CD4-positive, alpha-beta memory T cell (primary cell): ENCODE measurements around the gene CCDC88C. TPM values are rescaled to one million over a fixed set of nuclear protein-coding genes. Genes with fewer than 3 reads are reported as not detected.

Experiments
- CTCF ChIA-PET: fragments of 350-600 bp; sonication (Branson Sonifier 250); formaldehyde crosslinking; loops from one replicate; lab custom pipeline; 2021; ENCODE audit warnings: inconsistent platforms; ENCODE audit not compliant: partially characterized antibody; lab: Charles Lee
- POLR2A ChIA-PET: fragments of 350-600 bp; sonication (Branson Sonifier 250); formaldehyde crosslinking; loops from one replicate; lab custom pipeline; 2021; ENCODE audit not compliant: partially characterized antibody; lab: Charles Lee
- DNase-seq, 5 donors: peaks; one replicate each; pipeline versions ENCODE4 v3.0.0 to v3.0.0-alpha.2; 2020 to 2022; ENCODE audit warnings: mixed read lengths in 1 of 5
- H3K27ac ChIP-seq: one replicate; pipeline ENCODE4 v1.7.0; 2013; ENCODE audit warnings: low read depth, low read length
- H3K27me3 ChIP-seq: 2 replicates; pipeline ENCODE4 v1.7.0; 2013; ENCODE audit warnings: mild to moderate bottlenecking, low read length, moderate library complexity; ENCODE audit not compliant: insufficient read depth
- H3K36me3 ChIP-seq: 2 replicates; pipeline ENCODE4 v1.7.0; 2013; ENCODE audit warnings: mild to moderate bottlenecking, low read length, moderate library complexity; ENCODE audit not compliant: insufficient read depth
- H3K4me1 ChIP-seq: 2 replicates; pipeline ENCODE4 v1.7.0; 2013; ENCODE audit warnings: mild to moderate bottlenecking, low read length, moderate library complexity; ENCODE audit not compliant: insufficient read depth
- H3K4me3 ChIP-seq, 2 donors: one replicate each; pipeline ENCODE4 v1.7.0; 2013; ENCODE audit warnings: low read length in 2 of 2, mild to moderate bottlenecking in 1 of 2
- H3K9me3 ChIP-seq, 2 donors: one replicate each; pipeline ENCODE4 v1.7.0; 2013; ENCODE audit warnings: low read length in 2 of 2, control low read depth in 1 of 2; ENCODE audit not compliant: control insufficient read depth in 1 of 2
- H3K27ac Mint-ChIP-seq, 7 donors: one replicate each; pipeline ENCODE4 v1.8.0; 2020 to 2021; ENCODE audit warnings: mixed read lengths in 7 of 7, mild to moderate bottlenecking in 6 of 7, inconsistent platforms in 3 of 7, moderate library complexity in 3 of 7
- H3K27me3 Mint-ChIP-seq, 2 donors: one replicate each; pipeline ENCODE4 v1.8.0; 2020 to 2021; ENCODE audit warnings: mixed read lengths in 2 of 2
- H3K36me3 Mint-ChIP-seq, 2 donors: one replicate each; pipeline ENCODE4 v1.8.0; 2020 to 2021; ENCODE audit warnings: mixed read lengths in 2 of 2, inconsistent platforms in 1 of 2, mild to moderate bottlenecking in 1 of 2
- H3K4me1 Mint-ChIP-seq, 4 donors: one replicate each; pipeline ENCODE4 v1.8.0; 2020 to 2021; ENCODE audit warnings: mixed read lengths in 4 of 4, mild to moderate bottlenecking in 1 of 4
- H3K4me3 Mint-ChIP-seq, 8 donors: one replicate each; pipeline ENCODE4 v1.8.0; 2020 to 2021; ENCODE audit warnings: mixed read lengths in 8 of 8, mild to moderate bottlenecking in 7 of 8, moderate library complexity in 6 of 8, inconsistent platforms in 3 of 8
- H3K9me3 Mint-ChIP-seq, 8 donors: one replicate each; pipeline ENCODE4 v1.8.0; 2020 to 2021; ENCODE audit warnings: mixed read lengths in 8 of 8, mild to moderate bottlenecking in 5 of 8, inconsistent platforms in 3 of 8, moderate library complexity in 1 of 8
- intact Hi-C: fragments of 100-400 bp; cut with micrococcal nuclease; formaldehyde crosslinking; loops from one replicate; pipeline ENCODE4 v1.15.1; 2023
- polyA plus RNA-seq, 2 donors: library from polyadenylated mRNA; unstranded; fragments of 300-500 nt; fragmentation: Illumina TruSeq; gene quantifications; one replicate each; pipeline ENCODE4 v1.2.3, GENCODE V29; 2021
- total RNA-seq, 2 experiments: library from RNA; stranded (reverse); gene quantifications; one replicate each; pipeline ENCODE4 v1.2.3, GENCODE V29; 2021

Gene CCDC88C
- total and polyA plus RNA-seq, 4 experiments from 2014 or later = 17.1 to 293 (median 161) TPM

- H3K36me3 ChIP-seq = no peaks in the 10 kb centered on the region
- no peaks in the 10 kb centered on the region for H3K27me3 ChIP-seq
- H3K4me1 Mint-ChIP-seq = peaks cover 47 to 87% (median 70%) of the 10 kb centered on the region in 4 donors
- H3K9me3 Mint-ChIP-seq = peaks cover 0 to 3% (median 0%) of the 10 kb centered on the region in 8 donors
- H3K27ac Mint-ChIP-seq = peak overlapping the region in 4 of 7 donors; percentile 42 to 94 (median 76)
- H3K27me3 Mint-ChIP-seq = no peaks in the 10 kb centered on the region
- H3K4me3 Mint-ChIP-seq = no peak overlapping the region
- H3K27ac ChIP-seq = no peak overlapping the region
- DNase-seq = no peak
- peaks cover 81% of the 10 kb centered on the region for H3K4me1 ChIP-seq
- H3K9me3 ChIP-seq = no peaks in the 10 kb centered on the region
- intact Hi-C loops = no loop called here
- H3K36me3 Mint-ChIP-seq = no peaks in the 10 kb centered on the region
- no peak overlapping the region for H3K4me3 ChIP-seq
- CTCF ChIA-PET = interaction anchor here (1.1 to 2.2 kb wide), 4 partner anchors 9 to 78 kb away, joined by 3 to 8 read pairs (median 3); no protein-coding TSS in a partner anchor
- POLR2A ChIA-PET = interaction anchor here (0.6 to 21.6 kb wide), 4 partner anchors 9 to 363 kb away, joined by 3 to 963 read pairs (median 122); partner anchors contain the start of gene GPR68
These were observed 158.7 kb downstream of the CCDC88C start for GRCh38 chr14:91258876-91259275.

- Histone ChIP-seq H3K4me3 (no peak overlapping the region), H3K36me3 (no peaks in the 10 kb centered on the region), H3K27me3 (no peaks in the 10 kb centered on the region), H3K27ac (no peak overlapping the region), H3K4me1 (peaks cover 77% of the 10 kb centered on the region), H3K9me3 (no peaks in the 10 kb centered on the region)
- ChIA-PET POLR2A (interaction anchor here (0.9 to 21.6 kb wide), 5 partner anchors 8 to 81 kb away, joined by 3 to 963 read pairs (median 6); partner anchors contain the start of gene GPR68), CTCF (interaction anchor here (0.8 to 2.2 kb wide), 6 partner anchors 8 to 85 kb away, joined by 3 to 8 read pairs (median 4); no protein-coding TSS in a partner anchor)
- no peak for DNase-seq
- peaks cover 0 to 3% (median 0%) of the 10 kb centered on the region in 8 donors for H3K9me3 Mint-ChIP-seq
- H3K36me3 Mint-ChIP-seq = no peaks in the 10 kb centered on the region
- H3K4me3 Mint-ChIP-seq = peak overlapping the region in 5 of 8 donors; percentile 33 to 78 (median 56)
- H3K27me3 Mint-ChIP-seq = no peaks in the 10 kb centered on the region
- peak overlapping the region; percentile 30 to 95 (median 79) for H3K27ac Mint-ChIP-seq
- intact Hi-C loops = no loop called here
- peaks cover 43 to 80% (median 66%) of the 10 kb centered on the region in 4 donors for H3K4me1 Mint-ChIP-seq
These were observed 159.5 kb downstream of the CCDC88C start for GRCh38 chr14:91258011-91258618.

GRCh38 chr14:91257328-91258010 is 160.2 kb downstream of the CCDC88C start:
- POLR2A ChIA-PET = interaction anchor here (0.9 to 21.6 kb wide), 5 partner anchors 7 to 80 kb away, joined by 3 to 963 read pairs (median 6); partner anchors contain the start of gene GPR68
- CTCF ChIA-PET = interaction anchor here (0.8 to 2.2 kb wide), 6 partner anchors 12 to 85 kb away, joined by 3 to 8 read pairs (median 4); no protein-coding TSS in a partner anchor
- no peaks in the 10 kb centered on the region for H3K36me3 ChIP-seq
- intact Hi-C loops = no loop called here
- peaks cover 44 to 81% (median 67%) of the 10 kb centered on the region in 4 donors for H3K4me1 Mint-ChIP-seq
- H3K27me3 ChIP-seq = no peaks in the 10 kb centered on the region
- peaks cover 0 to 5% (median 0%) of the 10 kb centered on the region in 8 donors for H3K9me3 Mint-ChIP-seq
- no peak overlapping the region for H3K4me3 ChIP-seq
- DNase-seq = no peak
- H3K9me3 ChIP-seq = no peaks in the 10 kb centered on the region
- no peaks in the 10 kb centered on the region for H3K27me3 Mint-ChIP-seq
- no peak overlapping the region for H3K27ac ChIP-seq
- no peaks in the 10 kb centered on the region for H3K36me3 Mint-ChIP-seq
- H3K4me3 Mint-ChIP-seq = peak overlapping the region in 7 of 8 donors; percentile 32 to 78 (median 54)
- peak overlapping the region; percentile 30 to 95 (median 82) for H3K27ac Mint-ChIP-seq
- peaks cover 81% of the 10 kb centered on the region for H3K4me1 ChIP-seq

- H3K27me3 ChIP-seq = no peaks in the 10 kb centered on the region
- CTCF ChIA-PET = interaction anchor here (0.9 to 1.8 kb wide), 6 partner anchors 10 to 79 kb away, joined by 3 to 5 read pairs (median 4); no protein-coding TSS in a partner anchor
- no peaks in the 10 kb centered on the region for H3K27me3 Mint-ChIP-seq
- no peaks in the 10 kb centered on the region for H3K9me3 ChIP-seq
- H3K4me3 Mint-ChIP-seq = no peak overlapping the region
- peaks cover 85% of the 10 kb centered on the region for H3K4me1 ChIP-seq
- intact Hi-C loops = no loop called here
- H3K27ac Mint-ChIP-seq = peak overlapping the region in 4 of 7 donors; percentile 8 to 95 (median 63)
- peaks cover 48 to 84% (median 71%) of the 10 kb centered on the region in 4 donors for H3K4me1 Mint-ChIP-seq
- DNase-seq = no peak
- no peaks in the 10 kb centered on the region for H3K36me3 ChIP-seq
- peaks cover 0 to 3% of the 10 kb centered on the region in 2 donors for H3K36me3 Mint-ChIP-seq
- no peak overlapping the region for H3K4me3 ChIP-seq
- H3K9me3 Mint-ChIP-seq = peaks cover 0 to 5% (median 0%) of the 10 kb centered on the region in 8 donors
- POLR2A ChIA-PET = interaction anchor here (0.9 to 21.6 kb wide), 6 partner anchors 8 to 80 kb away, joined by 3 to 963 read pairs (median 8); partner anchors contain the start of gene GPR68
- H3K27ac ChIP-seq = no peak overlapping the region
These were observed 161.0 kb downstream of the CCDC88C start for GRCh38 chr14:91256661-91257060.

GRCh38 chr14:91255026-91255695 is 162.5 kb downstream of the CCDC88C start:
- peaks cover 52 to 85% (median 73%) of the 10 kb centered on the region in 4 donors for H3K4me1 Mint-ChIP-seq
- peaks cover 3 to 4% of the 10 kb centered on the region in 2 donors for H3K36me3 Mint-ChIP-seq
- H3K27me3 ChIP-seq = no peaks in the 10 kb centered on the region
- H3K27me3 Mint-ChIP-seq = no peaks in the 10 kb centered on the region
- peaks cover 85% of the 10 kb centered on the region for H3K4me1 ChIP-seq
- peak overlapping the region in 7 of 8 donors; percentile 41 to 86 (median 83) for H3K4me3 Mint-ChIP-seq
- intact Hi-C loops = no loop called here
- H3K4me3 ChIP-seq = no peak overlapping the region
- peak overlapping the region; percentile 91 to 98 (median 95) for H3K27ac Mint-ChIP-seq
- ChIA-PET POLR2A (interaction anchor here (1.1 to 21.6 kb wide), 6 partner anchors 9 to 78 kb away, joined by 5 to 963 read pairs (median 12); partner anchors contain the start of gene GPR68), CTCF (interaction anchor here (1.3 to 1.8 kb wide), 4 partner anchors 8 to 82 kb away, joined by 3 to 5 read pairs (median 4); no protein-coding TSS in a partner anchor)
- no peak for DNase-seq
- H3K27ac ChIP-seq = peak overlapping the region; percentile 62
- no peaks in the 10 kb centered on the region for H3K36me3 ChIP-seq
- peaks cover 0 to 5% (median 0%) of the 10 kb centered on the region in 8 donors for H3K9me3 Mint-ChIP-seq
- H3K9me3 ChIP-seq = no peaks in the 10 kb centered on the region

GRCh38 chr14:91254461-91254860 is 163.2 kb downstream of the CCDC88C start:
- H3K27ac ChIP-seq = peak overlapping the region; percentile 62
- peaks cover 89% of the 10 kb centered on the region for H3K4me1 ChIP-seq
- H3K36me3 ChIP-seq = no peaks in the 10 kb centered on the region
- peak in 4 of 5 donors; percentile 45 to 54 (median 52) for DNase-seq
- H3K4me1 Mint-ChIP-seq = peaks cover 57 to 86% (median 77%) of the 10 kb centered on the region in 4 donors
- CTCF ChIA-PET = interaction anchor here (1.5 kb wide), 1 partner anchor 9 kb away, joined by 5 read pairs; no protein-coding TSS in a partner anchor
- H3K9me3 Mint-ChIP-seq = peaks cover 0 to 5% (median 0%) of the 10 kb centered on the region in 8 donors
- H3K27me3 Mint-ChIP-seq = no peaks in the 10 kb centered on the region
- H3K4me3 ChIP-seq = no peak overlapping the region
- no peaks in the 10 kb centered on the region for H3K27me3 ChIP-seq
- intact Hi-C loops = loop anchor here (1.0 to 5.0 kb wide), 2 partner anchors 11 to 37 kb away; no protein-coding TSS in a partner anchor
- H3K27ac Mint-ChIP-seq = peak overlapping the region; percentile 91 to 98 (median 95)
- POLR2A ChIA-PET = interaction anchor here (0.8 to 21.6 kb wide), 6 partner anchors 10 to 78 kb away, joined by 3 to 963 read pairs (median 10); partner anchors contain the start of gene GPR68
- peak overlapping the region; percentile 82 to 86 (median 86) for H3K4me3 Mint-ChIP-seq
- H3K9me3 ChIP-seq = no peaks in the 10 kb centered on the region
- peaks cover 5 to 9% of the 10 kb centered on the region in 2 donors for H3K36me3 Mint-ChIP-seq
